ENCODE data around the gene ZNF772. TPM values are rescaled to one million over a fixed set of nuclear protein-coding genes. Genes with fewer than 3 reads are reported as not detected.

Gene ZNF772
- total and polyA plus RNA-seq, 2 of the 8 experiments (the other 6 are each of a cell fraction or from before 2014, with no cell fraction given) = 4.0 to 15.2 TPM

- DNase-seq (ENCODE audit: low read depth in 1 of 2, low spot score in 2 of 2) = no peak
- no peak overlapping the region for H4K5ac ChIP-seq (ENCODE audit: insufficient read length, low read depth, low read length)
- no peak overlapping the region for H3K56ac ChIP-seq (replicated peaks; ENCODE audit: insufficient read length, low read depth, low read length)
- H3K27ac ChIP-seq (ENCODE audit: low read depth, low read length) = no peak overlapping the region
- FAIRE-seq = no peak
- H3K4ac ChIP-seq (replicated peaks; ENCODE audit: insufficient read length, low read depth, low read length) = no peak overlapping the region
- no peak overlapping the region for H3K23ac ChIP-seq (ENCODE audit: insufficient read length)
- no peak overlapping the region for H3K9ac ChIP-seq (replicated peaks in 1 of 4; ENCODE audit: extremely low read depth in 1 of 4, low read depth in 3 of 4, low read length in 3 of 4)
- no peaks in the 10 kb centered on the region for H3K23me2 ChIP-seq (ENCODE audit: low read depth, low read length)
- H3K4me2 ChIP-seq (ENCODE audit: insufficient read depth in 1 of 2, low read depth in 2 of 2, low read length in 2 of 2) = no peak overlapping the region
- CTCF ChIA-PET (ENCODE audit: partially characterized antibody) = no interaction called here
- WGBS, 2 experiments (ENCODE audit: extremely low coverage in 1 of 2, insufficient coverage in 1 of 2, insufficient read length in 1 of 2, insufficient replicate concordance in 2 of 2, low coverage in 1 of 2, low lambda C conversion rate in 2 of 2, missing lambda C conversion rate in 1 of 2) = 91% methylated on average over 5 of the region's 5 CpGs; no CpG with 5 or more reads in 1 of the 2 experiments
- no peak overlapping the region for H2AK5ac ChIP-seq (ENCODE audit: low read depth, low read length)
- no peaks in the 10 kb centered on the region for H4K20me1 ChIP-seq (replicated peaks in 1 of 2; ENCODE audit: control insufficient read depth in 1 of 2, insufficient read depth in 2 of 2, low read length in 2 of 2)
- TF ChIP-seq PHF8 (conservative IDR thresholded peaks at IDR 0.05; ENCODE audit: low read depth, low read length) (no peak), CEBPB (IDR thresholded peaks at IDR 0.05; ENCODE audit: low read depth, low read length) (peak; percentile 50; the same call in 1 of the 2 replicates)
- no peak overlapping the region for H2BK15ac ChIP-seq (ENCODE audit: low read length)
- no peak overlapping the region for H3K4me3 ChIP-seq (ENCODE audit: extremely low read depth in 1 of 4, insufficient read depth in 2 of 4, low read depth in 3 of 4, low read length in 4 of 4)
- H2AFZ ChIP-seq (ENCODE audit: low read length) = no peak overlapping the region
- H4K91ac ChIP-seq (replicated peaks; ENCODE audit: insufficient read length, low read length) = no peak overlapping the region
- H2BK120ac ChIP-seq (replicated peaks; ENCODE audit: low read depth, low read length) = no peak overlapping the region
- H2BK20ac ChIP-seq (ENCODE audit: low read length) = no peak overlapping the region
- no peak overlapping the region for H2BK12ac ChIP-seq (ENCODE audit: low read depth, low read length)
- H3K27me3 ChIP-seq (replicated peaks in 1 of 4; ENCODE audit: control insufficient read depth in 3 of 4, extremely low read depth in 1 of 4, insufficient read depth in 3 of 4, low read length in 3 of 4) = no peaks in the 10 kb centered on the region
- H3K14ac ChIP-seq (ENCODE audit: insufficient read length) = no peak overlapping the region
- H3K79me2 ChIP-seq (ENCODE audit: control insufficient read depth in 1 of 2, insufficient read depth in 2 of 2, low read length in 2 of 2) = no peaks in the 10 kb centered on the region
- peaks cover 0 to 10% (median 2%) of the 10 kb centered on the region in 4 experiments; a peak in 3 of 8 replicates for H3K36me3 ChIP-seq (ENCODE audit: control insufficient read depth in 2 of 4, insufficient read depth in 4 of 4, low read length in 3 of 4)
- no peak overlapping the region for H3K18ac ChIP-seq (ENCODE audit: extremely low read depth, low read length)
- peaks cover 15 to 22% of the 10 kb centered on the region in 2 experiments for H3K9me3 ChIP-seq (ENCODE audit: insufficient read depth in 2 of 2, low read depth in 1 of 2, low read length in 1 of 2)
- no peaks in the 10 kb centered on the region for H3K4me1 ChIP-seq (replicated peaks in 1 of 4; ENCODE audit: control insufficient read depth in 3 of 4, insufficient read depth in 4 of 4, low read length in 3 of 4)
- no peak overlapping the region for H4K8ac ChIP-seq (ENCODE audit: extremely low read depth, insufficient read depth, low read length)
- no peaks in the 10 kb centered on the region for H3K79me1 ChIP-seq (ENCODE audit: low read depth, low read length)
- POLR2A ChIA-PET (ENCODE audit: partially characterized antibody) = interaction anchor here (0.6 kb wide), 1 partner anchor 90 kb away, joined by 3 read pairs; no protein-coding TSS in a partner anchor
- no peak overlapping the region for H2BK5ac ChIP-seq (ENCODE audit: low read depth, low read length)
Measured at GRCh38 chr19:57515255-57515654, 37.9 kb upstream of the ZNF772 start.

Measured in H1 (cell line).